HG03159 (cell line): ENCODE data around the gene HIF3A.

Experiments
- ATAC-seq: cut with Tn5 transposase; IDR thresholded peaks from one replicate; pipeline ENCODE4 v1.9.1; 2021; ENCODE audit warnings: mild to moderate bottlenecking, moderate library complexity; ENCODE audit not compliant: unreplicated experiment

Gene HIF3A

DNA sequence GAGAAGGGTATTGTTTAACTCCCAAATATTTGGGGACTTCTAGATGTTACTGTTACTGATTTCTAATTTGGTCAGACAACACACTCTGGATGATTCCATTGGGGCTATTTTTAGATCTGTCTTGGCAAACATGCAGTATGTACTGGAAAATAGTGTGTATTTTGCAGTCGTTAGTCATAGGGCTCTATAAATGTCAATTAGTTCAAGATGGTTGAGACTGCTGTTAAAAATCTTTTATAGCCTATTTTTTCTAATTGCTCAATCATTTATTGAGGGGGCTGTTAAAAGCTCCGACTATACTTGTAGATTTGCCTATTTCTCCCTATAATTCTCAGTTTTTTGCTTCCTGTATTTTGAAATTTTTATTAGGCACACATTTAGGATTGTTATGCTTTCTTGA, 81.4 kb downstream of the HIF3A start:
- no peak for ATAC-seq

DNA sequence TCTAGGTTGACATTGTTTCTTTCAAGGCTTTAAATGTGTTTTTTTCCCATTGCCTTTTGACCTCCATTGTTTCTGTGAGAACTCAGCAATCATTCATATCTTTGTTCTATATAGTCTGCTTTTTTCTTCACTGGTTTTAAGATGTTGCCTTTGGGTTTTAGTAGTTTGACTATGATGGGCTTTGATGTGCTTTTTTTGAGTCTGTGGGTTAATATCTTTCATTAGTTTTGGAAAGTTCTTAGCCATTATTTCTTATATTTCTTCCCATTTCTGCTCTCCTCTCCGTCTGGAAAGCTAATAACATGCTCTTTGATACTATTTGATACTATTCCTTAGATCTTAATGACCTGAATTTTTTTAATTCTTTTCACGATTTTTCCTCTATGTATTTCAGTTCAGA, 83.8 kb downstream of the HIF3A start:
- ATAC-seq, result no peak

DNA sequence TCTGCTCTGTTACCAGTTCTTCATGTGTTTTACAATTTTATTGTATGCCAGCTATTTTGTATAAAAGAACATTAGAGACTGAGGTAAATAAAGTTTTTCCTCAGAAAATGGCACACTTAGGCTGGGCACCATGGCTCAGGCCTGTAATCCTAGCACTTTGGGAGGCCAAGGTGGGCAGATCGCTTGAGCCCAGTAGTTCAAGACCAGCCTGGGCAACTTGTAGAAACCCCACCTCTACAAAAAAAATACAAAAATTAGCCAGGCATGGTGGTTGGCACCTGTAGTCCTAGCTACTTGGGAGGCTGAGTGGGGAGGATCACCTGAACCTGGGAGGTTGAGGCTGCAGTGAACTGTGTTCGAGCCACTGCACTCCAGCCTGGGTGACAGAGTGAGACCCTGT, 84.5 kb downstream of the HIF3A start:
- ATAC-seq, result no peak

DNA sequence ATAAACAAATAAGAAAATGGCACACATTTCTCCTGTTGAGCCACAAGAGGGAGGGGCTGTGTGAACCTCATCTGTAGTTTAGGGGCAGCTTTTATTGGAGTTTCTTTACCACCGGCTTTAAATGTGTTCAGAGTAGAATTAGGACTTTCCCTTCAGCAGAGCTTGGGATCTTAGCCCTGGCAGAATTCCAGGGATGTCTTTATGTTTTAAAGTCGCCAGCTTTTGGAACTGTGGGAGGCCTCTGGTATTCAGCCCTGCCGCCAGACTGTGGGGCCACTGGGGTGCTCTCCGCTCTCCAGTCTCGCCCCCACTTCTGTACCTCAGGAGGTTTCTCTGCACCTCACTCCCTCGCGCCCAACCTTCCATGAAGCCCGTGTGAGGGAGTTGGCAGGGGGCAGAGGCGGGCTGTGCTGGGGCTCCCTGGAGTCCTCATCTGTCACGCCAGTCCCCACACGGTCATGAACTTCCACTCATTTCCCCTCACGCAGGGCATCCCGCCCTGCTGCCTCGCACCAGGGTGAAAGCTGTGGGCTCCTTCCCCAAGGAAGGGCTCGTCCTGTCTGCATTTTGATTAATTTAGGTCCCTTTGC, 85.0 kb downstream of the HIF3A start:
- no peak for ATAC-seq

DNA sequence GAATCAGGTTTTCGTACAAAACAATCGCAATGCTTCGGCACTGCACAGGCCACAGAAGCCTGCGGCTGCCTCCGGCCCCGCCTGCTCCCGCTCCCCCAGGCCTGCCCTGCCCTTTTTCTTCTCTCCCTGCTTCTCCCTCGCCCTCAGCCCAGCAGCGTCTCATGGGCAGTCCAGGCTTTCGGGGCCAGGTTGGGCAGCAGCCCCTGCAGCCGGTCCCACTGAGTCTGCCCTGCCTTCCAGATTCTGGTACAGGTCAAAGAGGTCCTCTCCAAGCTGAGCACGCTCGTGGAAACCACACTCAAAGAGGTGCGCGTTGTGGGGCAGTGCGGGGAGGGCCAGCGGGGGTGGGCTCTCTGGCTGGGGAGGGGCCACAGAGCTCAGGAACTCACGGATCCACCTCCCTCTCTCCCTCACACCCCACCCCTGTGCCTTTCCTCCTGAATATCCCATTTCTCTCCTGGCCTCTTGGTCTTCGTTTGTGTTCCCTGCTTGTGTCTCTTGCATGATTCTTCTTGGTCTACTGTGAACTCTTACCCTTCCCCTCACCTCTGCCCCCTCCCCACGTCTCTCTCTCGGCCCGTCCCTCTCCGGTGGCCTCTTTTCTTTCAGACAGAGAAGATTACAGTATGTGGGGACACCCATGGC, 86.5 kb downstream of the HIF3A start:
- ATAC-seq, result no peak

DNA sequence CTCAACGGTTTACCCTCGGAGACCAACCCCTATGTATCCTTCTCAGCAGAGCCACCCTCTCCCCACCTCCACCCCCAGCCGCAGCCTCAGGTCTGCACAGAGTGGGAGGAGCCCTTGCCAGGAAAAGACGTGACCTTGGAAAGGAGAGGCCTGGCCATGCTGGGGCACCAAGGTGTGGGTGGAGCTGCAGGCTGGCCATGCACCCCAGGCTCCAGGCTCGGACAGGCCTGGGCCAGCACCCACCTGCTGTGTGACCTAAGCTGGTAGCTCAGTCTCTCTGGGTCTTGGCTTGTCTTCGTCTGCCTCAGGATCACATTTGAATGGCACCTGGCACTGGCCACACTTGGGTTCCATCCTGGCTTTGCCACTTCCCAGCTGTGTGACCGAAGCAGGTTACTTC, 87.0 kb downstream of the HIF3A start:
- ATAC-seq, result no peak

DNA sequence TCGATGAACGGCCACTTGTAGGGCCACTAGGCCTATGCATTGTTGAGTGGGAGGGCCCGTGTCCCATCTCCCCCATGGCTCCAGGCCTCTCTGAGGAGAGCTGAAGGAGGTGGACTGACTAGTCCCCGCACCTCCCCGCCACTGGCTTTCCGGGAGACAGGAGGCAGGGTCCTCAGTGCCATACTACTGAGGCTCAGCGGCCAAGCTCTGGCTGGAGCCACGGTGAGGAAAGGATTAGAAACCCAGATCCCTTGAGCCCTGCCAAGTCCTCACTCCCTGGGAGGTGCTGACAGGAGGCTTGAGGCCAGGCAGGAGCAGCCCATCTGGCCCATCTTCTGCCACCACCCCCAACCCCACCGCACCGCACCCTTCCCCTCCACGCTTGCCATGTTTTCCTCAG, 87.6 kb downstream of the HIF3A start:
- no peak for ATAC-seq

DNA sequence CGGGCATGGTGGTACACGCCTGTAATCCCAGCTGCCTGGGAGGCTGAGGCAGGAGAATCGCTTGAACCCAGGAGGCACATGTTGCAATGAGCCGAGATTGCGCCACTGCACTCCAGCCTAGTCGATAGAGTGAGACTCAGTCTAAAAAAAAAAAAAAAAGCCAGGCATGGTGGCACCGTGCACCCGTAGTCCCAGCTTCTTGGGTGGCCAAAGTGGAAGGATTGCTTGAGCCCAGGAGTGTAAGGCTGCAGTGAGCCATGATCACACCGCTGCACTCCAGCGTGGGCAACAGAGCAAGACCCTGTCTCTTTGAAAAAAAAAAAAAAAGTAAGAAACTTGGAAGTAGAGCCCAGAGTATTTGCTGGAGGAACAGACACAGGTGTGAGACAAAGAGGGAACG, 88.8 kb downstream of the HIF3A start:
- ATAC-seq, result no peak

DNA sequence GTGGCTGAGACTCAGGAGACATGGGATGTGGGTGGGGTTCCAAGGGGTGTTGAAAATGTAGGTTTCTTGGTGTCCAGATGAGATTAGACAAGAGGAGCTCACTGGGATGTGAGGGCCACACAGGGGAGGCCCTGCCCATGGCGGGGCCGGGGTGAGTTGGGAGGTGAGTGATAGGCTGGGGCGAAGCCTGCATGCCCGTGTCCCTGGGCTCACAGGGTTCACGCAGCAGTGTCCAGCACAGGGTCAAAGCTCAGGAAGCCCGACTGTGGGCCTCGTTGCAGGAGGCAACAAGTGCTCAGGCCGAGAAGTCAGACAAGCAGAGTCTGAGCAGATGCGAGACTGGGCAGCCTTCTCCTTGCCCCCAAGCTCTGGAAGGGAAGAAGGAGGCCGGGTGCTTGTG, 89.3 kb downstream of the HIF3A start:
- ATAC-seq, result no peak

DNA sequence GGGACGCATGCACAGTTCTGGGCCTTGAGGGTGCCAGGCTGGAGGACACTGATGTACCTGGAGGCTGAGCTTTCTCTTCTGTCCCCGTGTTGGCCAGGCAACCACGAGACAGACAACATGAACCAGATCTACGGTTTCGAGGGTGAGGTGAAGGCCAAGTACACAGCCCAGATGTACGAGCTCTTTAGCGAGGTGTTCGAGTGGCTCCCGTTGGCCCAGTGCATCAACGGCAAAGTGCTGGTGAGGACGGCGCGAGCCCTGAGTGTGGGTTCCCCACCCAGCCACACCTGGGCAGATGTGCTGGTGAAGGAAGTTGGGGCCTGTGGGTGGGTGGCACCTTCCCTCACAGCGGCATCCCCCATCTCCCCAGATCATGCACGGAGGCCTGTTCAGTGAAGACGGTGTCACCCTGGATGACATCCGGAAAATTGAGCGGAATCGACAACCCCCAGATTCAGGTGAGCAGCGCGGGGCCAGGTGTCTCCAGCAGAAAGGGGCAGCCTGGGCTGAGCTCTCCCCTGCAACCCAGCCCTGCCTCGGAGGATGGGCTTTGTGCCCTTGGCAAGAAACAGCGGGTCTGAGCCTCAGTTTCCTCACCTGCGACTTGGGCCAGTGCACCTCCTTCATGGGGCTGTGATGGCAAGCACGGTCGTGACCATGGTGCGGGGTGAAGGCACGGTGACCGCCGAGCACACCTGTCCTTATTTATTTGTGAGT, 90.3 kb downstream of the HIF3A start:
- no peak for ATAC-seq

DNA sequence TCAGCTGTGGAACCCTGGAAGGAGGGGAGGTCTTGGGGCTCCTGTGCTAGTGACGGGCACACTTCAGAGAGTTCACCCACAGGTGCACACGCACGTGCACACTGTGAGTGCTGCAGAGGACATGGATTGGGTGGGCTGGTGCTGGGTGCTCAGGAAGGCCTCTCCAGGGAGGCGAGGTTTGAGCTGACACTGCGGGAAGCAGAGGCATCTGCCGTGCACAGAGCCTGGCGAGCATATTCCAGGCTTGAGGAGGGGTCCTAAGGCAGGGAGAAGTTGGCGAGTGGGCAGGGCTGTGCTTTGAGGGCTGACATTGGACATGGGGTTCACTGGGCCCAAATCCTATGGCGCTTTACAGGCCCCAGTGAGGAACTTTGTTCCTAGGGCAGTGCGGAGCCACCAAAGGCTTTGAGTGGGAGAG, 90.9 kb downstream of the HIF3A start:
- ATAC-seq, result no peak

DNA sequence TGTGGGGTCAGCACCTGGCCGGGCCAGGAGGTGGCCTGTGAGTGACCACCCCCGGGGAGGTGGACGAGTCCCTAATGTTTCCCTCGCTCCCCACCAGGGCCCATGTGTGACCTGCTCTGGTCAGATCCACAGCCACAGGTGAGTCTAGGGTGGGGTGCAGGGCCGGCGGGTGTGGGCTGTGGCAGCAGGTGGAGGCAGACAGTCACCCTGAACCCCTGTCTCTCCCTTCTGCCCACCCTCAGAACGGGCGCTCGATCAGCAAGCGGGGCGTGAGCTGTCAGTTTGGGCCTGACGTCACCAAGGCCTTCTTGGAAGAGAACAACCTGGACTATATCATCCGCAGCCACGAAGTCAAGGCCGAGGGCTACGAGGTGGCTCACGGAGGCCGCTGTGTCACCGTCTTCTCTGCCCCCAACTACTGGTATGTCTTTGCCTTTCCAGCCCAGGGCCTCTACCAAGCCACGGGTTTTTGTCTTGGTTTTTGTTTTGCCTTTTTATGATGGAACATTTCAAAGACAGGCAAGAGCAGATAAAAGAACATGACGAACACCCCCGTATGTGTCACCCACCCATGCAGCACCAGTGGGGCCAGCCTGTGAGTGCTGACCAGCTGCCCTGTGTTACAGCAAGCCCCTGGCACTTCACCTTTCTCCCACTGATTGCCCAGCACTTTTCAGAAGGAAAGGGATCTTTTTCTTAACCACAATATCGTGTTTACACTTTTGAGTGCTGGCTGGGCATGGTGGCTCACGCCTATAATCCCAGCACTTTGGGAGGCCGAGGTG, 91.7 kb downstream of the HIF3A start:
- ATAC-seq, result no peak

DNA sequence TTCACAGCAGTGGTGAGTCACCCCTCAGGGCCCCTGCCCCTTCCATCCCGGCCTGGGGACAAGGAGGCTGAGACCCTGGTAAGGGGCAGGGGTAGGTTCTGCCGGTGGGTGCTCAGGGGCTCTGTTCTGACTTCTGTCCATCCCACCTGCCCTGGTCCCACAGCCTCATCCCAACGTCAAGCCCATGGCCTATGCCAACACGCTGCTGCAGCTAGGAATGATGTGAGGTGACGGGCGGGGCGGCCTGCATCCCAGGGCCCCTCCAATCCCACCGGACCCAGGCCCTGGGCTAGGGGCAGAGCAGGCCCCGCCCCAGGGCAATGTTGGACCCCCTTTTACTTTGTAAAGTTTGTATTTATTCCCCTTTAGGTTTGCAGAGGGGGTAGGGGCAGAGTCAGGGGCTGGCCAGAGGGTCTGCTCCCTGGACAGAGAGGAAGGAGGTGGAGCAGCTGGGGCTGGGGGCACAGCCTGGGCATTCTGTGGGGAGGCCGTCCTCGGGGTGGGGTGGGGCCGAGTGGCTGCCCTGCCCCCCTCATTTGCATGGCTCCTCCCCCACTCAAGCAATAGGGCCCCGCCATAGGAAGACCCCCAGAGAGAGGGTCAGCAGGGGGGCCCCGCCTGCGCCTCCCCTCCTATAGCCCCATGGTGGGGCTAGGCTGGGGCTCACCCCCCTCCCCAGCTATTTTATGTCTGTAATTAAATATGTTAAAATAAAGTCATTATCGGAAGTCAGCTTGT, 93.4 kb downstream of the HIF3A start:
- no peak for ATAC-seq

DNA sequence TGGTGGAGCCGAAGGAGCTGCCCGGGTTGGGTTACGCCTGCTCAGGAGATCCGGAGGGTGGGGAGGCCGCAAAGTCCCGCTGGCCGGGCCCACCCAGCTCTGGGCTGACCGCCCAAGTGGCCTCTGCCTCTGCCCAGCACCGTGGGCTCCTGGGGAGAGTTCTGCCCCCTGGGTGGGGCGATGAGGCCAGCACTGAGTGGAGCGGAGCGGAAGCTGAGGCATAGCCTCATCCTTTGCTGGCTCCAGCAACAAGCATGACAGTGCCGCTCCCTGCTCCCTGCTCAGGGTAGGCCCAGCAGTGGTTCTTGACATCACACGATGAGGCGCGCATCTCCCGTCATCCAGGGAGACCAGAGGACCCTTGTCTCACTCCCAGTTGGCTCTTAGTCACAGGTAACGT, 94.0 kb downstream of the HIF3A start:
- ATAC-seq, result no peak

DNA sequence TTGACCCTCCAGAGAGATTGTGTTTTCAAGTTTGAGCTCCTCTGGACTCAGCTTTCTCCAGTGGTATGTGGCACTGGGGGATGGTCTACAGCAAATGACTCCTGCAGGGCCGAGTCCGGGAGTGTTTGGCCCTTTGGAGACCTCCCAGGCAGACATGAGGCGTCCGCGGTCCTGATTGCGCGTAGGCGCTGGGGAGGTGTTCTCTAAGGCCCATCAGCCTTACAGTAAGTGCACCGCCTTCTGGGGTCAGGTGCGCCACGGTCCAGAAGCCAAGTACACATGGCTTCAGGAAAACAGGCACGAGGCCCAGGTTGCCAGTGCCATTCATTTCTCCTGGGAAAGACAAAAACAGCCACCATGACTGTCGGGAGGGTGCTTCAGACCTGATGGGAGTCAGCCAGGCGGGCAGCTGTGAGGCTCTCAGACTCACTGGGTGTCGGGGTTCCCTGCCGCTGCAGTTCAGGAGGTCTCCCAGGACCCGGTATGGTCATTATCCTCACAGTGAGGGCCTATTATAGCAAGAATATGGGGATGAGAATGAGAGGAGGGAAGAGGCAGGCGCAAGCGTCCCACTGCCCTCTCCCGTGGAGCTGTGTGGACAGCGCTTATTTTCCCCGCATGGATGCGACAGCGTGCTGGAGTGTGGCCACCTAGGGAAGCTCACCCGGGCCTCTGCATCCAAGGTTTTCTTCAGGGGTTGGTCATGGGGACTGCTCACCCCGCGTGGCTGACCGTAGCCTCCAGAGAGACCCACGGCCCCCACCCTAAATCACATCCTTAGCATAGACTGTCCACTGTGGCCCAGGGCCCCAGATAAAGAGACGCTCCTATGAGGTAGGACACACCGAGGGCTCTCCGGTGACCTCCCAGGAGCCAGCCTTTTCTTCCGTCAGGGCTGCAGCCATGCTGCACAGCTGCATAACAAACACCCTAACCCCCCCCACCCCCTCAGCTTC, 94.7 kb downstream of the HIF3A start:
- ATAC-seq, result no peak

DNA sequence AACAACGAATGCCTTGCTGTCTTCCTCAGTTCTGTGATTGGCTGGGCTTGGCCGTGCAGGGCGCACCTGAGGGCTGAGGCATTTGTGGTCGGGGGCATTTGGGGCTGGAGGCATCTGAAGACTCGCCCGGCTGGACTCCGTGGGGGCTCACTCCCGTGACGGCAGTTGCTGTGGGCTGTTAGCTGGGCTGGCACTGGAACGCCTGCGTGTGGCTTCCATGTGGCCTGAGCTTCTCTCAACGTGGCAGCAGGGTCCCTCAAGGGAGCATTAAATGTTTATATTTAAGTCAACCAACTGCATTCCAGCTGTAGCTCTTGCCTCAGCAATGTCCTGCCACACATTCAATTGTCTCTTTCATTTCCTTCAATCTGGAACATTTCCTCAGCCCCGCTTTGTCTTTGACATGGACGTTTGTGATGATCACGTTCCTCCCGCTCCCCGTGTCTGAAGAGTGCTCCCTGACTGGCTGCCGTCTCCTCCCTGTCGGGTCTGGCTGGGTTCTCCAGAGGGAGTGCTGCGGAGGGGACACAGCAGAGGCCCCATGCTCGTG, 95.5 kb downstream of the HIF3A start:
- no peak for ATAC-seq

DNA sequence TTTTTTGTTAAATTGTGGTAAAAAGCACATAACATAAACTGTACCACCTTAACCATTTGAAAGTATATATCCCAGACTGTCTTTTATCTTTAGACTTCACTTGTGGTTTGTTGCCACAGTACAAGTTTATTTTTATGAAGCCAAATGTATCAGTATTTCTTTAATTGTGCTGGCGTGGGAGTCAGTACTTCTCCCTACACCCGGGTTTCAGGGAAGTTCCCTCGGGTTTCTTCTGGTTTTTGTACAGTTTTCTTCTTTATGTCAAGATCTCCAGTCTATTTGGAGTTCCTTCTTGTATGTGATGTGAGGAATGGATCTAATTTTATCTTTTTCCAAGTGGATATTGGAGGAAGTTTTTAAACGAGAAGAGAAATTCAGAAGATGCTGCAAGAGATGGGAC, 96.0 kb downstream of the HIF3A start:
- no peak for ATAC-seq
